Coronary artery (tissue), 2 donors: ENCODE data around the gene RAD51B.
"Not testable (repeated sequence)": the region's sequence is repeated elsewhere in the genome, so short reads cannot be mapped to it uniquely, and the experiment has no call there.

ENCODE experiments used
- DNase-seq: peaks from one replicate; pipeline ENCODE4 v3.0.0-alpha.2; 2017; ENCODE audit warnings: low spot score
- H3K27ac ChIP-seq, 2 donors: fragments of 200-600 bp; sonication (generic); one replicate each; pipeline ENCODE4 v1.5.1; 2016 to 2019
- H3K4me3 ChIP-seq: fragments of 200-600 bp; sonication (generic); 2 replicates; pipeline ENCODE4 v1.5.1; 2016; ENCODE audit warnings: mild to moderate bottlenecking, moderate library complexity
- TF ChIP-seq, protein P1 (sequence below): fragments of 200-600 bp; sonication (generic); IDR thresholded peaks from one replicate; pipeline ENCODE4 v1.5.1; 2019; ENCODE audit warnings: antibody characterized with exemption

RAD51B gene

GRCh38 chr14:68693926-68694325 is 874.3 kb downstream of the RAD51B start:
- TF ChIP-seq, protein P1, sequence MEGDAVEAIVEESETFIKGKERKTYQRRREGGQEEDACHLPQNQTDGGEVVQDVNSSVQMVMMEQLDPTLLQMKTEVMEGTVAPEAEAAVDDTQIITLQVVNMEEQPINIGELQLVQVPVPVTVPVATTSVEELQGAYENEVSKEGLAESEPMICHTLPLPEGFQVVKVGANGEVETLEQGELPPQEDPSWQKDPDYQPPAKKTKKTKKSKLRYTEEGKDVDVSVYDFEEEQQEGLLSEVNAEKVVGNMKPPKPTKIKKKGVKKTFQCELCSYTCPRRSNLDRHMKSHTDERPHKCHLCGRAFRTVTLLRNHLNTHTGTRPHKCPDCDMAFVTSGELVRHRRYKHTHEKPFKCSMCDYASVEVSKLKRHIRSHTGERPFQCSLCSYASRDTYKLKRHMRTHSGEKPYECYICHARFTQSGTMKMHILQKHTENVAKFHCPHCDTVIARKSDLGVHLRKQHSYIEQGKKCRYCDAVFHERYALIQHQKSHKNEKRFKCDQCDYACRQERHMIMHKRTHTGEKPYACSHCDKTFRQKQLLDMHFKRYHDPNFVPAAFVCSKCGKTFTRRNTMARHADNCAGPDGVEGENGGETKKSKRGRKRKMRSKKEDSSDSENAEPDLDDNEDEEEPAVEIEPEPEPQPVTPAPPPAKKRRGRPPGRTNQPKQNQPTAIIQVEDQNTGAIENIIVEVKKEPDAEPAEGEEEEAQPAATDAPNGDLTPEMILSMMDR, result no peak
- DNase-seq, result no peak
- Histone ChIP-seq H3K27ac (peak overlapping the region in 1 of 2 donors; percentile 56), H3K4me3 (no peak overlapping the region)

DNA sequence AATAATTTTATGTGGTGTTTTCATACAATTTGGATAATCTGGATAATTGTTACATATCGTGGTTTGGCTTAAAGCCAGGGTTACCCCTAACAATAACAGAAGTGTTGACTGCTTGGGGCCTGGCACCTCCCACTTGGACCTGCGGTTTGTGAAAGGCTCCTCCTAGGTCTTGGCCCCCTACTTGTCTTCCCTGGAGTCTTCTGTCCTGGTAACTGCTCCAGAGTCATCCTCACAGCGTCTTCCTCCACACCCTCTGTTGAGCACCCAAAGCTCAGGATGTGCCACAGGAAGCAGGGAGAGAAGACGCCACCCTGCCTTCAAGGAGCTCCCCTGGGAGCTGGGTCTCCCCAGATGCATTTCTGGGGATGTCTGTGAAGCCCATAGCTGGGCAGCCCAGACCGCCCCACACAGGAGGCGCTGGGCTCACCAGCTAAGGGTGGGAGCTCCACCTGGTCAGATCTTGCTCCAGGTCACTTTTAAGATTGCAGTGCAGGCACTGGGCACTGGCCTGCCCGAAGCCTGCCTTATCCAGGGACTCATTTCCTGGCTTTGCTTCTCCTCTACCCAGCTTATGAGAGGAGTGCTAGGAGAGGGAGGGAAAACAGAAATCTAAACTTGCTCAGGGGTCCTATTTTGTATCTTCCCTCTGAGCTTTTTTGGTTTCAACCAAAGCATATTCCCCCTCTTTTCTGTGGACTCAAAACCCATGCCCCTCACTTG is 875.1 kb downstream of the RAD51B start:
- TF ChIP-seq, protein P1, result no peak
- peak overlapping the region; percentile 49 to 56 for H3K27ac ChIP-seq
- DNase-seq, result no peak
- no peak overlapping the region for H3K4me3 ChIP-seq

DNA sequence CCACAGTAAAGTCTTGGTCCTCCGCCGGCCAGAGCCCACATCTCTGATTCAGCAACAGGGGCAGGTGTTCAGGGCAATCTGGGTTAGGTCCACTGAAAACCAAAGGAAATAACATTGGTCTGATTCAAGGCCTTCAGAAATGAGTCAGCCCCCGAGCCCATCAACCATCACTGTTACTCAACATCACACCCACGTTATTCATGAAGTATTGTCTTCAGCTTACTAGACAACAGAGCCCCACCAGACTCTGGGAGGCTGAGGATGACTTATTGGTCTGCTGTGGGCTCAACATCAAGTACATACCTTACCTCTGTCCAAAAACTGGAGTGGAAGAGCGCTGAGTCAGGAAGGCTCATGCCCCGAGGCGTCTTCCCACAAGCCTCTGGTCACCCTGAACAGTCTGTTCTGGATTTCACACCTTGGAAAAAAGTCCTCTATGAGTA is 875.8 kb downstream of the RAD51B start:
- TF ChIP-seq, protein P1, result no peak
- Histone ChIP-seq H3K27ac (peak overlapping the region; percentile 49 to 56), H3K4me3 (no peak overlapping the region)
- peak; percentile 79 for DNase-seq

DNA sequence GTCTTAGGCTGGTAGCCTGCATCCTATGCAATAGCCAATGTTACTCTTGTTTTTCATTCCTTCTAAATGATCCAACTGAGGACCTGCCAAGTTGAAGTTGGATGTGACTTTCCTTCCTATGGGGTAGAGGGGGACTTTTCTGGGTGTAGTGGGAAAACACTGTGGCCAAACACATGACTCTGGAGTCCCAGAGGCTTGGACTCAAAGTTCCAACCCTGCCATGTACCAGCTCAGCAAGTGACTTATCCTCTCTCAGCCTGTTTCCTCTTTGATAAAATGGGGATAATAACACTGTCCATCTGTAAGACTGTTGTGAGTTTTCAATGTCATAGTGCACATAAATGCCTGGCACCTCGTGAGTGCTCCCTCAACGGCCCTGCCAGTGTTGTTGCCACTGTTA is 876.3 kb downstream of the RAD51B start:
- TF ChIP-seq, protein P1, result no peak
- peak overlapping the region; percentile 49 to 56 for H3K27ac ChIP-seq
- peak; percentile 49 for DNase-seq
- H3K4me3 ChIP-seq, result no peak overlapping the region

DNA sequence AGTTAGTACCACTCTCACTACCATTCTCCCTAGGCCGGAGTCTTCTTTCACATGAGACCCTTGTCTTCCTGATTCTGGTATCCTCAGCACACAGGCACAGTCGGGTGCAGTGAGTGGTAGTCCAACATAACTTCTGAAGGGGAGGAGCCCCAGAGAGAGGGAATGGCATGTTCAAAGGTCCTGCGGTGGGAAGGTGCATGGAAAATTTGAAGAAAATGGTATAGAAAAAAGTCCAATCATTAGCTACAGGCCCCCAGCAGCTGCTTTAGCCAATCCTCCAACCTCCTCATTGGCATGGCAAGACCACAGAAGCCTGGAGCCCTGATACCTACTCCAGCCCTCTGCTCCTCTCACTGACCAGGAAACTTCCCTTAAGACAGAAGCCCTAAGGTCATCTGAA is 876.7 kb downstream of the RAD51B start:
- peak; percentile 52 for DNase-seq
- Histone ChIP-seq H3K4me3 (no peak overlapping the region), H3K27ac (no peak overlapping the region)
- TF ChIP-seq, protein P1, result no peak

GRCh38 chr14:68696721-68697495 is 877.3 kb downstream of the RAD51B start:
- TF ChIP-seq, protein P1, result no peak
- H3K4me3 ChIP-seq, result no peak overlapping the region
- peak; percentile 60 for DNase-seq
- H3K27ac ChIP-seq, result no peak overlapping the region

GRCh38 chr14:68698773-68699172 is 879.2 kb downstream of the RAD51B start:
- DNase-seq, result peak; percentile 49
- not testable (repeated sequence) for H3K4me3 ChIP-seq, H3K27ac ChIP-seq
